ENCODE measurements around the gene FCGBP.
"Not testable (repeated sequence)": the region's sequence is repeated elsewhere in the genome, so short reads cannot be mapped to it uniquely, and the experiment has no call there.

FCGBP gene

GRCh38 chr19:39915101-39915847, 19.2 kb downstream of the FCGBP start:
- no peak for DNase-seq (ENCODE audit: low read depth)
- no peak overlapping the region for H3K4me3 ChIP-seq (ENCODE audit: control insufficient read depth, low read depth, low read length)
- TF ChIP-seq, protein P1, sequence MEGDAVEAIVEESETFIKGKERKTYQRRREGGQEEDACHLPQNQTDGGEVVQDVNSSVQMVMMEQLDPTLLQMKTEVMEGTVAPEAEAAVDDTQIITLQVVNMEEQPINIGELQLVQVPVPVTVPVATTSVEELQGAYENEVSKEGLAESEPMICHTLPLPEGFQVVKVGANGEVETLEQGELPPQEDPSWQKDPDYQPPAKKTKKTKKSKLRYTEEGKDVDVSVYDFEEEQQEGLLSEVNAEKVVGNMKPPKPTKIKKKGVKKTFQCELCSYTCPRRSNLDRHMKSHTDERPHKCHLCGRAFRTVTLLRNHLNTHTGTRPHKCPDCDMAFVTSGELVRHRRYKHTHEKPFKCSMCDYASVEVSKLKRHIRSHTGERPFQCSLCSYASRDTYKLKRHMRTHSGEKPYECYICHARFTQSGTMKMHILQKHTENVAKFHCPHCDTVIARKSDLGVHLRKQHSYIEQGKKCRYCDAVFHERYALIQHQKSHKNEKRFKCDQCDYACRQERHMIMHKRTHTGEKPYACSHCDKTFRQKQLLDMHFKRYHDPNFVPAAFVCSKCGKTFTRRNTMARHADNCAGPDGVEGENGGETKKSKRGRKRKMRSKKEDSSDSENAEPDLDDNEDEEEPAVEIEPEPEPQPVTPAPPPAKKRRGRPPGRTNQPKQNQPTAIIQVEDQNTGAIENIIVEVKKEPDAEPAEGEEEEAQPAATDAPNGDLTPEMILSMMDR (conservative IDR thresholded peaks at IDR 0.05; ENCODE audit: control insufficient read depth, insufficient read depth, low read depth, low read length) = no peak

GRCh38 chr19:39913682-39914333, 20.6 kb downstream of the FCGBP start:
- no peak overlapping the region for H3K4me3 ChIP-seq (ENCODE audit: control insufficient read depth, low read depth, low read length)
- no peak for DNase-seq (ENCODE audit: low read depth)
- TF ChIP-seq, protein P1 (conservative IDR thresholded peaks at IDR 0.05; ENCODE audit: control insufficient read depth, insufficient read depth, low read depth, low read length) = no peak

DNA sequence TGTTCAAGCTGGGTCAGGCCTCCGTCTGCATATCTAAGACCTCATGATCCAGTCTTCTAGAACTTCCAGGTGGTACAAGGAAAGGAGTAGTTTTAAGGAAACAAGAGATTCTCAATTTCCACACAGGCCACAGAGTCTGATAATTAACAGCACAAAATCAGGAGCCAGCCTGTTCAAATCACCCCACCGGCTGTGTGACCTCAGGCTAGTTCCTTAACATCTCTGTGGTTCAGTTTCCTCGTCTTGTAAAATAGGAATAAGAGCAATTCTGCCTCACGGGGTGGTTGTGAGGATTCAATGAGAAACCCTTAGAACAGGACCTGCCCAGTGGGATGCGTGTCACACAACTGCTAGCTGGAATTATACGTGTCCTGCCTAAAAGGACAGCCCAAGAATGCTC, 25.6 kb downstream of the FCGBP start:
- TF ChIP-seq, protein P1 (conservative IDR thresholded peaks at IDR 0.05; ENCODE audit: control insufficient read depth, insufficient read depth, low read depth, low read length) = no peak
- H3K4me3 ChIP-seq (ENCODE audit: control insufficient read depth, low read depth, low read length) = no peak overlapping the region
- DNase-seq (ENCODE audit: low read depth) = no peak

DNA sequence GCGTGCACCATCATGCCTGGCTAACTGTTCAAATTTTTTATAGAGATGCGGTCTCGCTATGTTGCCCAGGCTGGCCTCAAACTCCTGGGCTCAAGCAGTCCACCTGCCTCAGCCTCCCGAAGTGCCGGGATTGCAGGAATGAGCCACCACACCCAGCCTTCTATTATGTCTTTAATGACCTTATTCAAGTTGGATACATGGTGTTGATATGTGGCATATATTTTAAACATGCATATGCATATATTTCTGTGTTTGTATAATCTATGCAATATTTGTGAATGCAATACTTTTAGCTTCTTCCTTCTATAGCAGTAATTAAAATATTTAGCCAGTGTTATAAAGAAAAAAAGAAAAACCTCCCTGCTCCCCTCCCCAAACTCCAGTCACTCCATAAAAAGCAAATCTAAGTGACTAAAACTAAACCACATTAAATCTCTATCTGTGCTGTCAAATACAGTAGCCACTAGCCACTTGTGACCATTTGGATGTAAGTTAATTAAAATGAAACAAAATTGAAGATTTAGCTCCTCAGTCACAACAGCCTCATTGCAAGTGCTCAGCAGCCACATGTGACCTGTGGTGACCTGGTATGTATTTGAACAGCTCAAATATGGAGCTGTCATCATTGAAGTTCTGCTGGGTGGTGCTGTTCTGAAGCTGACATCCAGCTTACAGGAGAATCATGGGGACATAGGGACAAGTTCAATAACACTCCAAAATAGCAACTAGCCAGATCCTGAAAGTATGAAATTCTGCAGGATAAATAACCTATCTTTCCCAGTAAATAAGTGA, 27.4 kb downstream of the FCGBP start:
- no peak for DNase-seq (ENCODE audit: low read depth)
- TF ChIP-seq, protein P1 (conservative IDR thresholded peaks at IDR 0.05; ENCODE audit: control insufficient read depth, insufficient read depth, low read depth, low read length) = no peak

DNA sequence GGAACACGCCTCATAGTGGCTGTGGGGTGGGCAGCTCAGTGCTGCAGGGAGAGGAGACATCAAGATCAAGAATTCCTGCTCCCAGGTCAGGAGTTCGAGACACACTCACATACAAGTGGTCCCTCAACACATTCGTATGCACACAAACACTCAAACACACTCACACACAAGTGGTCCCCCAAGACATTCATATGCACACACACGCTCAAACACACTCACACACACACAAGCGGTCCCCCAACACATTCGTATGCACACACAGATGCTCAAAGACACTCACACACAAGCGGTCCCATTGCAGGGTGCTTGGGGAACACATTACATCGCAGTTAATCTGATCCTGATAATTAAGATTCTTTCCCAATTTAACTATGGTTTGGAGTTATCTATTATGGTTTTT, 28.2 kb downstream of the FCGBP start:
- no peak for DNase-seq (ENCODE audit: low read depth)
- TF ChIP-seq, protein P1 (conservative IDR thresholded peaks at IDR 0.05; ENCODE audit: control insufficient read depth, insufficient read depth, low read depth, low read length) = no peak
- no peak overlapping the region for H3K4me3 ChIP-seq (ENCODE audit: control insufficient read depth, low read depth, low read length)

More for the DNA sequence above, 27.4 kb downstream of the FCGBP start:
- H3K4me3 ChIP-seq (ENCODE audit: control insufficient read depth, low read depth, low read length) = no peak overlapping the region

DNA sequence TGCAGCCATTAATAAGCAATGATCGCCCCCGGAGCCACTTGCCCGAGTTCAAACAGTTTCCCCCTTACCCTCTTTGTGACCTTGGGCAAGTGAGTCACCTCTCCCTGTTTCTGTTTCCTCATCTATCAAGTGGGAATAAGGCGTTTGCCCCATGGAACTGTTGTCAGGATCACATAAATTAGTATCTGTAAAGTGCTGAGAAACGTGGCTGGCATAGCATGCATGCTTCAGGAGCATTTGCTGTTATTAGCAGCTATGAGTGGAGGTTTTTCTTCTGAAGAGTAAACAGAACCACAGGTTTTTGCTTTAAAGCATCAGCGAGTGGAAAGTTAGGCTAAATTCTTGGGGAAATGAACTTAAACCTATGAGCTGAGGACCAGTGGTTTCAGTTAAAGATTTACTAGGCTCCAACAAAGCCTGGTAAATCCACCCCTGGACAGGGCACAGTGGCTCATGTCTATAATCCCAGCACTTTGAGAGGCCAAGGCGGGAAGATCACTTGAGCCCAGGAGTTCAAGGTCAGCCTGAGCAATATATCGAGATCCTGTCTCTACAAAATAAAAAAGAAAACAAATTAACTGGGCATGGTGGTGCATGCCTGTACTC, 30.8 kb downstream of the FCGBP start:
- not testable (repeated sequence) for DNase-seq (ENCODE audit: low read depth); H3K4me3 ChIP-seq (ENCODE audit: control insufficient read depth, low read depth, low read length)

- H3K4me3 ChIP-seq (ENCODE audit: control insufficient read depth, low read depth, low read length); DNase-seq (ENCODE audit: low read depth): not testable (repeated sequence)
These were observed 32.1 kb downstream of the FCGBP start for GRCh38 chr19:39902326-39902725.

DNA sequence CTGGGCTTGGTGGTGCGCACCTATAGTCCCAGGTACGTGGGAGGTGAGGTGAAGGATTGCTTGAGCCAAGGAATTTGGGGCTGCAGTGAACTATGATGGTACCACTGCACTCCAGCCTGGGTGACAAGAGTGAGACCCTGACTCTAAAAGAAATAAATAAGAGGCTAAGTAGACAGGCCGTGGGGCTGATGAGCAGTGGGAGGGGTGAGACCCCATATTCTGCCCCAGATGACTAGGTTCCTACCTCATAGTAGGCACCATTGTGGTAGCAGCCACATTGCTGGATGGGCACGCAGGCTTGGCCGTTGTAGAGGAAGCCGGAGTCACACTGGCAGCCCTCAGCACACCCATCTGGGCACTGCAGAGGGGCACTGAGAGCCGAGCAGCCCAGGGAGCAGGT, 32.8 kb downstream of the FCGBP start:
- H3K4me3 ChIP-seq (ENCODE audit: control insufficient read depth, low read depth, low read length) = not testable (repeated sequence)

GRCh38 chr19:39898858-39899257, 35.6 kb downstream of the FCGBP start:
- H3K4me3 ChIP-seq (ENCODE audit: control insufficient read depth, low read depth, low read length); DNase-seq (ENCODE audit: low read depth): not testable (repeated sequence)

More for the DNA sequence above, 32.8 kb downstream of the FCGBP start:
- DNase-seq (ENCODE audit: low read depth) = not testable (repeated sequence)
